WTC11 (cell line): ENCODE data around the gene ABHD12. TPM values are rescaled to one million over a fixed set of nuclear protein-coding genes. Genes with fewer than 3 reads are reported as not detected.
A peak's percentile ranks its signal among the peaks of the same experiment; 100 is the strongest.

Source experiments
- ATAC-seq: fragments of 200-7000 bp; cut with Tn5 transposase; 2 replicates; pipeline ENCODE4 v1.10.0; 2021; ENCODE audit warnings: mild to moderate bottlenecking, moderate library complexity
- CTCF ChIA-PET: fragments of 300-600 bp; sonication (Branson Sonifier 250); formaldehyde crosslinking; loops from one replicate; lab custom pipeline; 2021; ENCODE audit warnings: antibody characterized with exemption; lab: Charles Lee
- POLR2A ChIA-PET: fragments of 350-600 bp; sonication (Branson Sonifier 250); formaldehyde crosslinking; loops from one replicate; lab custom pipeline; 2021; ENCODE audit warnings: antibody characterized with exemption; lab: Charles Lee
- DNase-seq: peaks from one replicate; pipeline ENCODE4 v3.0.0; 2021; ENCODE audit warnings: low spot score
- H3K27ac Mint-ChIP-seq: 2 replicates; pipeline ENCODE4 v1.8.0; 2021; ENCODE audit warnings: mixed read lengths
- H3K27me3 Mint-ChIP-seq: 2 replicates; pipeline ENCODE4 v1.8.0; 2021; ENCODE audit warnings: low read depth, mild to moderate bottlenecking, moderate library complexity, mixed read lengths
- H3K36me3 Mint-ChIP-seq: 2 replicates; pipeline ENCODE4 v1.8.0; 2021; ENCODE audit warnings: mixed read lengths
- H3K4me1 Mint-ChIP-seq: 2 replicates; pipeline ENCODE4 v1.8.0; 2022; ENCODE audit warnings: mixed read lengths
- H3K4me3 Mint-ChIP-seq: 2 replicates; pipeline ENCODE4 v1.8.0; 2021; ENCODE audit warnings: mild to moderate bottlenecking, moderate library complexity, mixed read lengths
- H3K9me3 Mint-ChIP-seq: 2 replicates; pipeline ENCODE4 v1.8.0; 2021; ENCODE audit warnings: mixed read lengths
- EMX1 ChIP-seq: fragments of 250-450 bp; sonication (Bioruptor Pico); IDR thresholded peaks from 2 replicates; pipeline ENCODE4 v1.8.0; 2021; ENCODE audit warnings: mild to moderate bottlenecking
- FOXP1 ChIP-seq: sonication (generic); formaldehyde crosslinking; IDR thresholded peaks from 2 replicates; pipeline ENCODE4 v1.8.0; 2022; ENCODE audit warnings: missing genetic modification reagents, mild to moderate bottlenecking, moderate library complexity, borderline replicate concordance
- JAZF1 ChIP-seq: fragments of 250-450 bp; sonication (Bioruptor Pico); IDR thresholded peaks from 2 replicates; pipeline ENCODE4 v1.9.0; 2021; ENCODE audit warnings: moderate library complexity, mild to moderate bottlenecking, inconsistent platforms
- RORB ChIP-seq: fragments of 250-450 bp; sonication (Bioruptor Pico); IDR thresholded peaks from 2 replicates; pipeline ENCODE4 v1.9.0; 2021; ENCODE audit warnings: mild to moderate bottlenecking
- SMAD3 ChIP-seq: sonication (generic); formaldehyde crosslinking; IDR thresholded peaks from 2 replicates; pipeline ENCODE4 v1.8.0; 2022; ENCODE audit warnings: missing genetic modification reagents, mild to moderate bottlenecking, borderline replicate concordance
- TEAD1 ChIP-seq: sonication (generic); formaldehyde crosslinking; IDR thresholded peaks from 2 replicates; pipeline ENCODE4 v1.8.0; 2022; ENCODE audit warnings: mild to moderate bottlenecking, missing genetic modification reagents
- TP53 ChIP-seq: sonication (generic); formaldehyde crosslinking; IDR thresholded peaks from 2 replicates; pipeline ENCODE4 v1.8.1; 2023; ENCODE audit warnings: mild to moderate bottlenecking, missing genetic modification reagents
- ZNF317 ChIP-seq: sonication (generic); formaldehyde crosslinking; IDR thresholded peaks from 2 replicates; pipeline ENCODE4 v1.8.1; 2023; ENCODE audit warnings: low read depth, mild to moderate bottlenecking, moderate library complexity, missing genetic modification reagents, borderline replicate concordance
- ZNF416 ChIP-seq: fragments of 250-450 bp; sonication (Bioruptor Pico); IDR thresholded peaks from 2 replicates; pipeline ENCODE4 v1.9.0; 2021; ENCODE audit warnings: mild to moderate bottlenecking, inconsistent platforms
- ZNF423 ChIP-seq: fragments of 250-450 bp; sonication (Bioruptor Pico); IDR thresholded peaks from 2 replicates; pipeline ENCODE4 v2.1.2; 2022; ENCODE audit warnings: mild to moderate bottlenecking, moderate library complexity
- total RNA-seq: library from RNA; stranded (reverse); gene quantifications from 3 replicates; pipeline ENCODE4 v1.2.3, GENCODE V29; 2021
- TF ChIP-seq, protein P1 (sequence below): sonication (generic); formaldehyde crosslinking; IDR thresholded peaks from 2 replicates; pipeline ENCODE4 v1.8.1; 2022; ENCODE audit warnings: low read depth, mild to moderate bottlenecking, moderate library complexity, missing genetic modification reagents, borderline replicate concordance
- TF ChIP-seq, protein P2 (sequence below): fragments of 250-450 bp; sonication (Bioruptor Pico); IDR thresholded peaks from 2 replicates; pipeline ENCODE4 v2.1.2; 2022; ENCODE audit warnings: mild to moderate bottlenecking, moderate library complexity
- TF ChIP-seq, protein P3 (sequence below): sonication (generic); formaldehyde crosslinking; IDR thresholded peaks from 2 replicates; pipeline ENCODE4 v1.8.0; 2022; ENCODE audit warnings: mild to moderate bottlenecking, missing genetic modification reagents
- TF ChIP-seq, protein P4 (sequence below): sonication (generic); formaldehyde crosslinking; conservative IDR thresholded peaks from 2 replicates; pipeline ENCODE4 v1.8.1; 2022; ENCODE audit warnings: mild to moderate bottlenecking, missing genetic modification reagents
- TF ChIP-seq, protein P5 (sequence below): sonication (generic); formaldehyde crosslinking; IDR thresholded peaks from 2 replicates; pipeline ENCODE4 v1.8.0; 2023; ENCODE audit warnings: missing genetic modification reagents
- TF ChIP-seq, protein P6 (sequence below): fragments of 200-600 bp; IDR thresholded peaks from 2 replicates; pipeline ENCODE4 v1.8.0; 2022; ENCODE audit warnings: antibody characterized with exemption
- TF ChIP-seq, protein P7 (sequence below): sonication (generic); formaldehyde crosslinking; IDR thresholded peaks from 2 replicates; pipeline ENCODE4 v1.8.0; 2022; ENCODE audit warnings: mild to moderate bottlenecking, missing genetic modification reagents
- TF ChIP-seq, protein P8 (sequence below): fragments of 250-450 bp; sonication (Bioruptor Pico); IDR thresholded peaks from 2 replicates; pipeline ENCODE4 v1.9.0; 2021; ENCODE audit warnings: mild to moderate bottlenecking
- TF ChIP-seq, protein P9 (sequence below): sonication (generic); formaldehyde crosslinking; IDR thresholded peaks from 2 replicates; pipeline ENCODE4 v1.8.1; 2022; ENCODE audit warnings: mild to moderate bottlenecking, moderate library complexity, missing genetic modification reagents

Gene ABHD12
- total RNA-seq, 1 experiment from 2014 or later, result 63.1 TPM

DNA sequence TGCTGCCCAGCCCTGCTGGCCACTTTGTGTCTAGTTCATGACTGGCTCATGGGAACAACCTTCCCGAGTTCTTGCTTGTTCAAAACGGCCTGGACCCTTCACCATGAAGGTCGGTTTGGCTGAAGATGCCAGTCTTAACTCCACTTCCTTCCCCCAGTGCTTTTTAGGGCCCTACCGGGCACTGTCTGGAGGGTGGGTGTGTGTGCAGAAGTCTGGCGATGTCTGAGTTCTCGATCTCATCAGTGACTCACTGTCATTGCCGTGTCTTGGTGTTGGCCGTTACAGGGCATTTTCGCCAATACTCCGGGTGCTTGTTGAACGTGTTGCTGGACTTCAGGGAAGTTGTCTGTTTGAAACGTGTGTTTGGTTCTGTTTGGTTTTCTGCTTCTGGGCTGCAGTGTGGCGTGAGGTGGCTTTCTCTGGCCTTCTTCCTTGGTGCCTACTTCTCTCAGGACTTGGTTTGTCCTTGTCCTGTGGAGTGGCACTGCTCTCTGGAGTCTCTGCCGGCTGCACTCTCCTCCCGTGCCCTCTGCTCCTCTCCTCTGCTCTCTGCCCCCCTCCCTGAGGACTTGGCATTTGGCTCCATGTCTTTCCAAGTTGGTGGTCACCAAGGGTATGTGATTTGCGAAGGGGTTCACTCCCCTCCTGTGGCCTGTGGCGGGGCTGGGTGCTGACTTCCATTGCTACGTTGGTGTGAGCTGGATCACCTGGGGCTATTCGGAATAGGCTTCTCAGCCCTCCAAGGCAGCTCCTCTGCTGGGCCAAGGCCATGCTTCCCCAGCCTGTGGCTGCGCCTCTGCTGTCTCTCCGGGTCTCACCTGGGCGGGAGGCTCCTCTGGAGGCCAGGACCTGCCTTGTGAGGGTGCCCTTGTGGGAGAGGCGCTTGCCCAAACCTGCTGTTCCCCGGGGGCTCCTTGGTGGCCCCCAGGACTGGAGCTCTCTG lies 104.5 kb downstream of the ABHD12 start (continued):
- TF ChIP-seq, protein P1, sequence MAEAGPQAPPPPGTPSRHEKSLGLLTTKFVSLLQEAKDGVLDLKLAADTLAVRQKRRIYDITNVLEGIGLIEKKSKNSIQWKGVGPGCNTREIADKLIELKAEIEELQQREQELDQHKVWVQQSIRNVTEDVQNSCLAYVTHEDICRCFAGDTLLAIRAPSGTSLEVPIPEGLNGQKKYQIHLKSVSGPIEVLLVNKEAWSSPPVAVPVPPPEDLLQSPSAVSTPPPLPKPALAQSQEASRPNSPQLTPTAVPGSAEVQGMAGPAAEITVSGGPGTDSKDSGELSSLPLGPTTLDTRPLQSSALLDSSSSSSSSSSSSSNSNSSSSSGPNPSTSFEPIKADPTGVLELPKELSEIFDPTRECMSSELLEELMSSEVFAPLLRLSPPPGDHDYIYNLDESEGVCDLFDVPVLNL (CRISPR knock-in tag), result no peak
- no peak for TF ChIP-seq ZNF423

DNA sequence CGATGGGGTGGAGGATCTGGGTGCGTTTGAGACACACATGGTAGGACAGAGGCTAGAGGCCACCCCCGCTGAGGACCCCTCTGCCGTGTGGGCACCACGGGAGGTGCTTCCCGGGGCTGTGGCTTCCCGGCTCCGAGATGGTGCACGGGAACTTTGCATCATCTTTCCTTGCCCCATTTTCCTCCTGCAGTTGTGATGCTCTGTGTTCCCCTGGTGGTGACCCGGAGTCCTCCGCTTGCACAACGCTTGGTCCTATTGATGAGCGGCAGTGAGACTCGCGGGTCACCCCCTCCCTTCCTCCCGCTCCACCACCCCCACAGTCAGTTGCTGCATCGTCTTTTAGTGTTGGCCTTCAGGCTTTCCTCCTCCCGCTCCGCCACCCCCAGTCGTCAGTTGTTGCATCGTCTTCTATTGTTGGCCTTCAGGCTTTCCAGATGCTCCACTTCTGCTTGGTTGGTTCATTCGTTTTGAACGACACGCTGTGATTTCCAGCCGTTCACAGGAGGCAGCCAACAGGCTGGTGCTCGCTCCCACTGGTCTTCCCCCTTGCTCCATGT lies 105.5 kb downstream of the ABHD12 start:
- Mint-ChIP-seq H3K27me3 (no peaks in the 10 kb centered on the region), H3K9me3 (no peaks in the 10 kb centered on the region), H3K4me3 (no peak overlapping the region), H3K36me3 (peaks cover 38% of the 10 kb centered on the region), H3K27ac (no peak overlapping the region), H3K4me1 (no peaks in the 10 kb centered on the region)
- POLR2A ChIA-PET, result no interaction called here
- DNase-seq, result peak; percentile 26
- ATAC-seq, result peak; percentile 63
- CTCF ChIA-PET, result interaction anchor here (1.2 kb wide), 1 partner anchor 38 kb away, joined by 3 read pairs; the partner anchor contains the start of gene PYGB
- TF ChIP-seq, protein P2, sequence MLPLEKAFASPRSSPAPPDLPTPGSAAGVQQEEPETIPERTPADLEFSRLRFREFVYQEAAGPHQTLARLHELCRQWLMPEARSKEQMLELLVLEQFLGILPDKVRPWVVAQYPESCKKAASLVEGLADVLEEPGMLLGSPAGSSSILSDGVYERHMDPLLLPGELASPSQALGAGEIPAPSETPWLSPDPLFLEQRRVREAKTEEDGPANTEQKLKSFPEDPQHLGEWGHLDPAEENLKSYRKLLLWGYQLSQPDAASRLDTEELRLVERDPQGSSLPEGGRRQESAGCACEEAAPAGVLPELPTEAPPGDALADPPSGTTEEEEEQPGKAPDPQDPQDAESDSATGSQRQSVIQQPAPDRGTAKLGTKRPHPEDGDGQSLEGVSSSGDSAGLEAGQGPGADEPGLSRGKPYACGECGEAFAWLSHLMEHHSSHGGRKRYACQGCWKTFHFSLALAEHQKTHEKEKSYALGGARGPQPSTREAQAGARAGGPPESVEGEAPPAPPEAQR, result no peak
- TF ChIP-seq, protein P3, sequence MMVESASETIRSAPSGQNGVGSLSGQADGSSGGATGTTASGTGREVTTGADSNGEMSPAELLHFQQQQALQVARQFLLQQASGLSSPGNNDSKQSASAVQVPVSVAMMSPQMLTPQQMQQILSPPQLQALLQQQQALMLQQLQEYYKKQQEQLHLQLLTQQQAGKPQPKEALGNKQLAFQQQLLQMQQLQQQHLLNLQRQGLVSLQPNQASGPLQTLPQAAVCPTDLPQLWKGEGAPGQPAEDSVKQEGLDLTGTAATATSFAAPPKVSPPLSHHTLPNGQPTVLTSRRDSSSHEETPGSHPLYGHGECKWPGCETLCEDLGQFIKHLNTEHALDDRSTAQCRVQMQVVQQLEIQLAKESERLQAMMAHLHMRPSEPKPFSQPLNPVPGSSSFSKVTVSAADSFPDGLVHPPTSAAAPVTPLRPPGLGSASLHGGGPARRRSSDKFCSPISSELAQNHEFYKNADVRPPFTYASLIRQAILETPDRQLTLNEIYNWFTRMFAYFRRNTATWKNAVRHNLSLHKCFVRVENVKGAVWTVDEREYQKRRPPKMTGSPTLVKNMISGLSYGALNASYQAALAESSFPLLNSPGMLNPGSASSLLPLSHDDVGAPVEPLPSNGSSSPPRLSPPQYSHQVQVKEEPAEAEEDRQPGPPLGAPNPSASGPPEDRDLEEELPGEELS (CRISPR knock-in tag), result no peak
- no peak for TF ChIP-seq ZNF317 (CRISPR knock-in tag)
- TF ChIP-seq, protein P4, sequence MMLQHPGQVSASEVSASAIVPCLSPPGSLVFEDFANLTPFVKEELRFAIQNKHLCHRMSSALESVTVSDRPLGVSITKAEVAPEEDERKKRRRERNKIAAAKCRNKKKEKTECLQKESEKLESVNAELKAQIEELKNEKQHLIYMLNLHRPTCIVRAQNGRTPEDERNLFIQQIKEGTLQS (CRISPR knock-in tag), result no peak
- TF ChIP-seq, protein P5, sequence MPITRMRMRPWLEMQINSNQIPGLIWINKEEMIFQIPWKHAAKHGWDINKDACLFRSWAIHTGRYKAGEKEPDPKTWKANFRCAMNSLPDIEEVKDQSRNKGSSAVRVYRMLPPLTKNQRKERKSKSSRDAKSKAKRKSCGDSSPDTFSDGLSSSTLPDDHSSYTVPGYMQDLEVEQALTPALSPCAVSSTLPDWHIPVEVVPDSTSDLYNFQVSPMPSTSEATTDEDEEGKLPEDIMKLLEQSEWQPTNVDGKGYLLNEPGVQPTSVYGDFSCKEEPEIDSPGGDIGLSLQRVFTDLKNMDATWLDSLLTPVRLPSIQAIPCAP (CRISPR knock-in tag), result no peak

DNA sequence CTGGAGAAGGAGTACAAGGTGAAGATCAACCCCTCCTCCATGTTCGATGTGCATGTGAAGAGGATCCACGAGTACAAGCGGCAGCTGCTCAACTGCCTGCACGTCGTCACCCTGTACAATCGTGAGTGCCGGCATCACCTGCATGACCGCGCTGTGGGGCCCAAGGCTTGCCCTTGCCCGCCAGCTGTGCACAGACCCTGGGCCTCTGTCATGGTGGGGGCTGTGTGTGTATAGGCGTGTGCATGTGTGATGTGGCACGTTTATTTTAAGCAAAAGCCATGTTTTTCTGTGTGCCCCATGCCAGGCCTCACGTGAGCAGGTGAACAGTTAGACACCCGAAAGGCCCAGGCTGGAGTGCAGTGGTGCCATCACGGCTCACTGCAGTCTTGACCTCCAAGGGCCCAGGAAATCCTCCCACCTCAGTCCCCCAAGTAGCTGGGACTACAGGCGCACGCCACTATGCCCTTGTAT lies 106.5 kb downstream of the ABHD12 start:
- Mint-ChIP-seq H3K9me3 (no peaks in the 10 kb centered on the region), H3K27me3 (no peaks in the 10 kb centered on the region), H3K27ac (peak overlapping the region; percentile 32; the same call in 1 of the 2 replicates), H3K4me3 (no peak overlapping the region), H3K4me1 (no peaks in the 10 kb centered on the region), H3K36me3 (peaks cover 40% of the 10 kb centered on the region)
- DNase-seq (peak; percentile 1), ATAC-seq (no peak)
- POLR2A ChIA-PET, result no interaction called here
- CTCF ChIA-PET, result interaction anchor here (1.2 kb wide), 1 partner anchor 37 kb away, joined by 3 read pairs; the partner anchor contains the start of gene PYGB
- TF ChIP-seq, protein P6, sequence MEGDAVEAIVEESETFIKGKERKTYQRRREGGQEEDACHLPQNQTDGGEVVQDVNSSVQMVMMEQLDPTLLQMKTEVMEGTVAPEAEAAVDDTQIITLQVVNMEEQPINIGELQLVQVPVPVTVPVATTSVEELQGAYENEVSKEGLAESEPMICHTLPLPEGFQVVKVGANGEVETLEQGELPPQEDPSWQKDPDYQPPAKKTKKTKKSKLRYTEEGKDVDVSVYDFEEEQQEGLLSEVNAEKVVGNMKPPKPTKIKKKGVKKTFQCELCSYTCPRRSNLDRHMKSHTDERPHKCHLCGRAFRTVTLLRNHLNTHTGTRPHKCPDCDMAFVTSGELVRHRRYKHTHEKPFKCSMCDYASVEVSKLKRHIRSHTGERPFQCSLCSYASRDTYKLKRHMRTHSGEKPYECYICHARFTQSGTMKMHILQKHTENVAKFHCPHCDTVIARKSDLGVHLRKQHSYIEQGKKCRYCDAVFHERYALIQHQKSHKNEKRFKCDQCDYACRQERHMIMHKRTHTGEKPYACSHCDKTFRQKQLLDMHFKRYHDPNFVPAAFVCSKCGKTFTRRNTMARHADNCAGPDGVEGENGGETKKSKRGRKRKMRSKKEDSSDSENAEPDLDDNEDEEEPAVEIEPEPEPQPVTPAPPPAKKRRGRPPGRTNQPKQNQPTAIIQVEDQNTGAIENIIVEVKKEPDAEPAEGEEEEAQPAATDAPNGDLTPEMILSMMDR, result no peak
- TF ChIP-seq ZNF416 (no peak), SMAD3 (no peak), TP53 (CRISPR knock-in tag) (no peak), FOXP1 (no peak), JAZF1 (no peak), EMX1 (CRISPR knock-in tag) (no peak), RORB (no peak), TEAD1 (CRISPR knock-in tag) (no peak)
- TF ChIP-seq, protein P7, sequence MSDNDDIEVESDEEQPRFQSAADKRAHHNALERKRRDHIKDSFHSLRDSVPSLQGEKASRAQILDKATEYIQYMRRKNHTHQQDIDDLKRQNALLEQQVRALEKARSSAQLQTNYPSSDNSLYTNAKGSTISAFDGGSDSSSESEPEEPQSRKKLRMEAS, result no peak
- TF ChIP-seq, protein P8, sequence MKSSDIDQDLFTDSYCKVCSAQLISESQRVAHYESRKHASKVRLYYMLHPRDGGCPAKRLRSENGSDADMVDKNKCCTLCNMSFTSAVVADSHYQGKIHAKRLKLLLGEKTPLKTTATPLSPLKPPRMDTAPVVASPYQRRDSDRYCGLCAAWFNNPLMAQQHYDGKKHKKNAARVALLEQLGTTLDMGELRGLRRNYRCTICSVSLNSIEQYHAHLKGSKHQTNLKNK, result no peak
- TF ChIP-seq, protein P9, sequence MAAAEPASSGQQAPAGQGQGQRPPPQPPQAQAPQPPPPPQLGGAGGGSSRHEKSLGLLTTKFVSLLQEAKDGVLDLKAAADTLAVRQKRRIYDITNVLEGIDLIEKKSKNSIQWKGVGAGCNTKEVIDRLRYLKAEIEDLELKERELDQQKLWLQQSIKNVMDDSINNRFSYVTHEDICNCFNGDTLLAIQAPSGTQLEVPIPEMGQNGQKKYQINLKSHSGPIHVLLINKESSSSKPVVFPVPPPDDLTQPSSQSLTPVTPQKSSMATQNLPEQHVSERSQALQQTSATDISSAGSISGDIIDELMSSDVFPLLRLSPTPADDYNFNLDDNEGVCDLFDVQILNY (CRISPR knock-in tag), result no peak
